ENCODE data around the gene ABCC12.

DNA sequence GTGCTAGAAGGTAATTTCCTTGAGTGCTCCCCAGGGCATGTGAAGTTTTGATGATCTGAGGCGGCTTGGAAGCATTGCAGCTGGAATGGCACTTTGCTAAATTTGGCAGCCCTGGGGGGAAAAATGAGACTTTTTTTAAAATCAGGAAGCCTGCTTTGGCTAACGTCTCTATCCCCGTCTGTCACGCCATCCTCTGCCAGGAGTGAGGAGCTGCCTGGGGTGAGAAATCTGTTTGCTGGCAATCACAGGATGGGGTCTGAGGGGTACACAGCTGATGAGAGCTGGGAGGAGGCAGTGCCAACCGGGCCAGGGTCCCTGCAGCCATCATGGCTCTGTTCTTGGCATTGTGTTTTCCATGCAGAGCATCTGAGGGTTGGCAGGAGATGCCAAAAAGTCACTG is 2.0 kb downstream of the ABCC12 start:
- TF ChIP-seq POLR2AphosphoS5 (IDR thresholded peaks at IDR 0.05; ENCODE audit: low read depth, low read length) (no peak), POLR2A (IDR thresholded peaks at IDR 0.05; ENCODE audit: low read depth, low read length) (no peak), TAF1 (IDR thresholded peaks at IDR 0.05; ENCODE audit: low read depth, low read length) (no peak), SPI1 (IDR thresholded peaks at IDR 0.05; ENCODE audit: low read depth, low read length) (no peak), PAX5 (IDR thresholded peaks at IDR 0.05; ENCODE audit: insufficient read depth, low read length, severe bottlenecking) (no peak), POU2F2 (IDR thresholded peaks at IDR 0.05; ENCODE audit: low read depth, low read length) (no peak)
